Stomach smooth muscle (tissue), 2 donors: ENCODE data around the gene VSX2.

Experiments used
- H3K27ac ChIP-seq: one replicate; pipeline ENCODE4 v1.7.0; 2013; ENCODE audit warnings: mild to moderate bottlenecking, low read length, inconsistent platforms
- H3K27me3 ChIP-seq, 2 donors: one replicate each; pipeline ENCODE4 v1.7.0; 2013; ENCODE audit warnings: low read length in 2 of 2; ENCODE audit not compliant: insufficient read depth in 2 of 2, control insufficient read depth in 1 of 2
- H3K36me3 ChIP-seq, 2 donors: one replicate each; pipeline ENCODE4 v1.7.0; 2013; ENCODE audit warnings: low read length in 2 of 2; ENCODE audit not compliant: control insufficient read depth in 2 of 2, insufficient read depth in 2 of 2
- H3K4me1 ChIP-seq: one replicate; pipeline ENCODE4 v1.7.0; 2013; ENCODE audit warnings: low read length; ENCODE audit not compliant: control insufficient read depth, insufficient read depth
- H3K4me3 ChIP-seq, 2 donors: one replicate each; pipeline ENCODE4 v1.7.0; 2013; ENCODE audit warnings: low read length in 2 of 2
- H3K9ac ChIP-seq, 2 donors: one replicate each; pipeline ENCODE4 v1.7.0; 2013; ENCODE audit warnings: low read length in 2 of 2, mild to moderate bottlenecking in 1 of 2
- H3K9me3 ChIP-seq, 2 donors: one replicate each; pipeline ENCODE4 v1.7.0; 2013; ENCODE audit warnings: low read length in 2 of 2; ENCODE audit not compliant: control insufficient read depth in 2 of 2
- donor health status: healthy.
- donor health status: Pancreatic carcinoma.

Gene VSX2

DNA sequence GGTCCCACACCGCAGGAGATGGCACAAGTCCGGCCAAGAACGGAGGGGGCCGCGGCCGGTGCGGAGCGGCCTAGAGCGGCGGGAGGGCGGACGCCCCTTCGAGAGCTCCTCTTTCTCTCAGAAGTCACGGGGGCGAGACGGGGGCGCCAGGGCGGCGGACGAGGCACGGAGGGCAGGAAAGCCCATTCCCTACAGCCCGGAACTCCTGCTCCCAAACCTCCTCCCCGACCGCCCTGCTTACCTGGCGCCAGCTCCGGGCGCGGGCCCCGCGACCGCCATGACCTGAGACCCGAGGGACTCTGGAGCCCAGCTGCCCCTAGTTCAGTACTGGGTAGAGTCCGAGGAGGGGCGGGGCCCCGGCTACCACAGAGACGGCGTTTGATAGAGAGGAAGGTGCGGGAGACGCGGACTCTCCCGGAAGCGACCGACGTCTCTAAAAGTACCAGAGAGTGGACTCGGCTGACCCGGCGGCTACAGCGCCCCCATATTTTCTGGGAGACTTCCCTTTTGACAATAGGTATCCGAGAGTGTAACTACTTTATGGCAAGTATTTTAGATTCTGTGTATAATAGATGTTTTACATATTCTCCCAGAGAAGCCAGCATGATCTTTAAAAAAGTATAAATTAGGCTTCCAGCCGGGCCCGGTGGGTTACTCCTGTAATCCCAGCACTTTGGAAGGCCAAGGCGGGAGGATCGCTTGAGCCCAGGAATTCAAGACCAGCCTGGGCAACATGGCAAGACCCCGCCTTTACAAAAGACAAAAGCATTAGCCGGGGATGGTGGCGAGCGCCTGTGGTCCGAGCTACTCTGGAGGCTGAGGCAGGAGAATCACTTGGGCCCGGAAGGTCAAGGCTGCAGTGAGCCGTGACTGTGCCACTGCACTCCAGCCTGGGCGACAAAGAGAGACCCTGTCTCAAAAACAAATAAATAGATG is 63.7 kb downstream of the VSX2 start, which contains the start of gene ABCD4:
Gene ABCD4, minus strand, starts transcription at position 301 of the 936 bp plus-strand sequence. Its CDS starts 22 bp downstream, at position 279.
- Histone ChIP-seq H3K4me3 (peak within 1 kb of the TSS; percentile 82 to 90), H3K36me3 (peaks cover 4 to 12% of the 10 kb centered on the region in 2 donors), H3K9me3 (no peaks in the 10 kb centered on the region), H3K4me1 (peaks cover 15% of the 10 kb centered on the region), H3K27me3 (no peaks in the 10 kb centered on the region), H3K27ac (peak within 1 kb of the TSS; percentile 76), H3K9ac (peak within 1 kb of the TSS; percentile 80 to 84)

DNA sequence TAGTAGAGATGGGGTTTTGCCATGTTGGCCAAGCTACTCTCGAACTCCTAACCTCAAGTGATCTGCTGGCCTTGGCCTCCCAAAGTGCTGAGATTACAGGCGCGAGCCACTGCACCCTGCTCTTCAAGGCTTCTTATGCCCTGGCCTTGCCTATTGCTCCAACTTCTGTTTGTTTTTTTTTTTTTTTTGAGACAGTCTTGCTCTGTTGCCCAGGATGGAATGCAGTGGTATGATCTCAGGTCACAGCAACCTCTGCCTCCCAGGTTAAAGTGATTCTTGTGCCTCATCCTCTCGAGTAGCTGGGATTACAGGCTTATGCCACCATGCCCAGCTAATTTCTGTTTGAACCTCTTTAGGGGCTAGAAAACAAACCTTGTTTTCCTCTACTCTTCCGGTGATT is 69.4 kb downstream of the VSX2 start:
- no peak overlapping the region for H3K27ac ChIP-seq
- H3K9ac ChIP-seq: no peak overlapping the region
- no peaks in the 10 kb centered on the region for H3K27me3 ChIP-seq
- H3K36me3 ChIP-seq: no peaks in the 10 kb centered on the region
- no peak overlapping the region for H3K4me3 ChIP-seq
- H3K9me3 ChIP-seq: no peaks in the 10 kb centered on the region
- no peaks in the 10 kb centered on the region for H3K4me1 ChIP-seq

DNA sequence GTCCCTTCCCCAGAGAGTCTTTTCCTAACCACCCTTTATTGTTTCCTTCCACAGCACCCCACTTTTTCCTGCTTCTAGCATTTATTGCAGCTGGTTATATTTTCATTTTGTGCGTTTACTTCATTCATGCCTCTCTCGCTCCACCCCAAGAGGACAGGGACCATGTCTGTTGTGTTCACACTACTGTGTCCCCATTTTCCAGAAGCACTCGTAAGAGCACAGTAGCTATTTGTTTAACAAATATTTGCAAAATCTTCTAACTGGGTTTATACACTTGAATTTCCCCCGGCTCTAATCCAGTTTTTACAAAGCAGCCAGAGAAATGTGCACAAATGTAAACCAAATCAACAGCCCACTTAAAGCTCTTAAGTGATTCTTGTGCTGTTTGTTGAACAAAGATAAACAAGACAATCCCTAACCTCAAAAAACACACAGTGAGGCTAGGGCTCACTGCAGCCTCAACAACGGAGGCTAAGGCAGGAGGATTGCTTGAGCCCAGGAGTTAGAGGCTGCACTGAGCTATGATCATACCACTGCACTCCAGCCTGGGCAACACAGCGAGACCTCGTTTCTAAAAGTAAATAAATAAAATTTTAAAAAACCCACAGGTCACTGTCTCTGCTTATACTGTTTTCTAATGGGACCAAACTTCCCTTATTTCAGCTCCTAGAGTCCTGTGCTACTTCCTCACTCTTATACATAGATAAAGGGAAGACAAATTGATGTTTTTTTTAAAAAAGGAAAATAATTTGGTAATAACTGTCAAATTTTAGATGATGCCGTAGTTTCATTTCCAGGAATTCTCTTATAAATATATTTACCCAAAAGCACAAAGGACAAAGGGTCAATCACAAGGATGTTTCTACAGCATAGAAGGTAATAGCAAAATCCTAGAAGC is 70.1 kb downstream of the VSX2 start:
- Histone ChIP-seq H3K27ac (no peak overlapping the region), H3K9me3 (no peaks in the 10 kb centered on the region), H3K9ac (no peak overlapping the region), H3K4me1 (no peaks in the 10 kb centered on the region), H3K36me3 (no peaks in the 10 kb centered on the region), H3K4me3 (no peak overlapping the region), H3K27me3 (no peaks in the 10 kb centered on the region)

DNA sequence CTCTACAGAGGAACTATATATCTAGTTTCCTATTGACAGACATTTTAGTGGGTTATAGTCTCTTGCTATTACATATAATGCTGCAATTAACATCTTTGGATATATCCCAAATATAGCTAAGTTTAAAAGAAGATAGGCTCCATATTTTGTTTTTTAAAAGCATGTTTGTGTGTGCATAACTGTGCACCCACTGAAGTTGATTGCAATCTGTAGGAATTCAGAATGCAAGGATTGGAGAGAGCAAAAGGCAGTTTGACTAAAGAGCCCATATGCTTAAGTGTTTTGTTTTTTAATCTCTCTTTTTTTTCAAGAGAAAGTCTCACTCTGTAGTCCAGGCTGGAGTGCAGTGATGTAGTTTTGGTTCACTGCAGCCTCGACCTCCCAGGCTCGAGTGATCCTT is 72.9 kb downstream of the VSX2 start:
- H3K27me3 ChIP-seq: no peaks in the 10 kb centered on the region
- H3K36me3 ChIP-seq: no peaks in the 10 kb centered on the region
- H3K9ac ChIP-seq: no peak overlapping the region
- H3K4me3 ChIP-seq: no peak overlapping the region
- H3K9me3 ChIP-seq: no peaks in the 10 kb centered on the region
- no peak overlapping the region for H3K27ac ChIP-seq
- H3K4me1 ChIP-seq: no peaks in the 10 kb centered on the region
